ENCODE measurements around the gene OR2B6. TPM values are rescaled to one million over a fixed set of nuclear protein-coding genes. Genes with fewer than 3 reads are reported as not detected.

Gene OR2B6
- total RNA-seq, 1 experiment from 2014 or later: not detected

GRCh38 chr6:28000351-28001045 lies 43.5 kb downstream of the OR2B6 start:
- Histone ChIP-seq H2AFZ (ENCODE audit: low read length) (no peak overlapping the region), H2AK5ac (ENCODE audit: insufficient read length, low read length) (no peak overlapping the region), H3K23ac (ENCODE audit: insufficient read length, low read depth, low read length) (no peak overlapping the region), H3K9ac (ENCODE audit: extremely low read depth, insufficient read length, low read length) (no peak overlapping the region), H3K27me3 (ENCODE audit: insufficient read depth, low read length) (no peaks in the 10 kb centered on the region), H2BK15ac (ENCODE audit: low read depth, low read length) (no peak overlapping the region), H3K56ac (ENCODE audit: insufficient read length, low read depth, low read length) (no peak overlapping the region), H3K18ac (ENCODE audit: insufficient read length, low read depth, low read length) (no peak overlapping the region), H3K14ac (ENCODE audit: insufficient read depth, low read length) (no peak overlapping the region), H3K79me2 (ENCODE audit: insufficient read depth, low read length) (no peaks in the 10 kb centered on the region), H4K5ac (ENCODE audit: insufficient read length, low read depth, low read length) (no peak overlapping the region), H3K4me1 (ENCODE audit: insufficient read depth, low read length) (peaks cover 10% of the 10 kb centered on the region; the same call in 1 of the 2 replicates), H4K20me1 (ENCODE audit: control insufficient read depth, insufficient read depth, insufficient read length) (no peaks in the 10 kb centered on the region), H2BK5ac (ENCODE audit: insufficient read length, low read length) (no peak overlapping the region), H3K27ac (ENCODE audit: insufficient read length, low read depth, low read length) (no peak overlapping the region), H2BK12ac (ENCODE audit: insufficient read length, low read depth, low read length) (no peak overlapping the region), H3T11ph (ENCODE audit: low read length) (no peak overlapping the region), H4K91ac (ENCODE audit: insufficient read length, low read depth, low read length) (no peak overlapping the region), H3K23me2 (ENCODE audit: insufficient read length, low read depth, low read length, poor library complexity, severe bottlenecking) (no peaks in the 10 kb centered on the region), H3K9me3 (ENCODE audit: control insufficient read depth, low read depth, low read length) (no peaks in the 10 kb centered on the region), H2BK20ac (ENCODE audit: low read depth, low read length, poor library complexity, severe bottlenecking) (no peak overlapping the region), H3K79me1 (ENCODE audit: insufficient read depth, low read depth, low read length, poor library complexity, severe bottlenecking) (no peaks in the 10 kb centered on the region), H3K4me2 (ENCODE audit: insufficient read depth, insufficient read length, low read length) (no peak overlapping the region), H4K8ac (replicated peaks; ENCODE audit: insufficient read length, low read depth, low read length) (no peak overlapping the region), H3K4ac (ENCODE audit: low read depth, low read length) (no peak overlapping the region), H2BK120ac (ENCODE audit: low read depth, low read length, poor library complexity, severe bottlenecking) (no peak overlapping the region)
- Mint-ChIP-seq H3K4me3 (no peak overlapping the region), H3K27me3 (ENCODE audit: low read depth) (peaks cover 10% of the 10 kb centered on the region), H3K4me1 (peaks cover 32 to 34% of the 10 kb centered on the region in 2 experiments), H3K27ac (no peak overlapping the region; a peak in 1 of 7 replicates), H3K36me3 (ENCODE audit: insufficient read depth in 1 of 3, low read depth in 3 of 3) (no peaks in the 10 kb centered on the region), H3K9me3 (no peaks in the 10 kb centered on the region; a peak in 1 of 5 replicates)
- DNase-seq: no peak
- no CpG with 5 or more reads among the region's 15 CpGs for WGBS (ENCODE audit: extremely low coverage, insufficient read length, low lambda C conversion rate)
- TF ChIP-seq, protein P1, sequence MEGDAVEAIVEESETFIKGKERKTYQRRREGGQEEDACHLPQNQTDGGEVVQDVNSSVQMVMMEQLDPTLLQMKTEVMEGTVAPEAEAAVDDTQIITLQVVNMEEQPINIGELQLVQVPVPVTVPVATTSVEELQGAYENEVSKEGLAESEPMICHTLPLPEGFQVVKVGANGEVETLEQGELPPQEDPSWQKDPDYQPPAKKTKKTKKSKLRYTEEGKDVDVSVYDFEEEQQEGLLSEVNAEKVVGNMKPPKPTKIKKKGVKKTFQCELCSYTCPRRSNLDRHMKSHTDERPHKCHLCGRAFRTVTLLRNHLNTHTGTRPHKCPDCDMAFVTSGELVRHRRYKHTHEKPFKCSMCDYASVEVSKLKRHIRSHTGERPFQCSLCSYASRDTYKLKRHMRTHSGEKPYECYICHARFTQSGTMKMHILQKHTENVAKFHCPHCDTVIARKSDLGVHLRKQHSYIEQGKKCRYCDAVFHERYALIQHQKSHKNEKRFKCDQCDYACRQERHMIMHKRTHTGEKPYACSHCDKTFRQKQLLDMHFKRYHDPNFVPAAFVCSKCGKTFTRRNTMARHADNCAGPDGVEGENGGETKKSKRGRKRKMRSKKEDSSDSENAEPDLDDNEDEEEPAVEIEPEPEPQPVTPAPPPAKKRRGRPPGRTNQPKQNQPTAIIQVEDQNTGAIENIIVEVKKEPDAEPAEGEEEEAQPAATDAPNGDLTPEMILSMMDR (conservative IDR thresholded peaks at IDR 0.05): no peak

All from H9 (cell line).